PC-3 (cell line): ENCODE results near the gene NOC4L. TPM values are rescaled to one million over a fixed set of nuclear protein-coding genes. Genes with fewer than 3 reads are reported as not detected.

Experiments used
- ATAC-seq: fragments of 200-7000 bp; cut with Tn5 transposase; 2 replicates; pipeline ENCODE4 v1.9.1; 2020; ENCODE audit warnings: mild to moderate bottlenecking, moderate library complexity
- BruUV-seq: library from RNA; stranded (reverse); fragments of 400-500 nt; replicated peaks from 2 replicates; lab custom pipeline; 2021; lab: Mats Ljungman, UMichigan
- CTCF ChIA-PET: fragments of 300-600 bp; sonication (Branson Sonifier 250); formaldehyde crosslinking; loops from one replicate; lab custom pipeline; 2022; ENCODE audit warnings: antibody characterized with exemption; lab: Charles Lee
- POLR2A ChIA-PET: fragments of 300-600 bp; sonication (Branson Sonifier 250); formaldehyde crosslinking; loops from one replicate; lab custom pipeline; 2022; ENCODE audit warnings: antibody characterized with exemption; ENCODE audit not compliant: unreplicated experiment; lab: Charles Lee
- DNase-seq: peaks from one replicate; pipeline ENCODE4 v3.0.0-alpha.2; 2015
- H2AFZ ChIP-seq: fragments of 300-600 bp; sonication (generic); 2 replicates; pipeline ENCODE4 v1.6.0; 2016; ENCODE audit warnings: antibody characterized with exemption, low read length
- H3F3A ChIP-seq: fragments of 300-600 bp; sonication (generic); one replicate; pipeline ENCODE4 v1.6.0; 2017; ENCODE audit warnings: antibody characterized with exemption, low read length, control low read depth, mild to moderate bottlenecking; ENCODE audit not compliant: unreplicated experiment
- H3K27ac ChIP-seq: fragments of 300-600 bp; sonication (generic); 2 replicates; pipeline ENCODE4 v1.5.1; 2016; ENCODE audit warnings: mild to moderate bottlenecking, low read length
- H3K27me3 ChIP-seq: fragments of 300-600 bp; sonication (generic); 2 replicates; pipeline ENCODE4 v1.6.1; 2016; ENCODE audit warnings: low read length, mixed read lengths
- H3K36me3 ChIP-seq: fragments of 300-600 bp; sonication (generic); 2 replicates; pipeline ENCODE4 v1.6.1; 2016; ENCODE audit warnings: low read depth, mixed run types, low read length, mixed read lengths
- H3K4me1 ChIP-seq: fragments of 300-600 bp; sonication (generic); 2 replicates; pipeline ENCODE4 v1.5.1; 2016; ENCODE audit warnings: low read length; ENCODE audit not compliant: insufficient read depth
- H3K4me2 ChIP-seq: fragments of 300-600 bp; sonication (generic); 2 replicates; pipeline ENCODE4 v1.6.0; 2016; ENCODE audit warnings: low read length
- H3K4me3 ChIP-seq: fragments of 300-600 bp; sonication (generic); 2 replicates; pipeline ENCODE4 v1.5.1; 2016; ENCODE audit warnings: mild to moderate bottlenecking, low read length, mixed read lengths
- H3K79me2 ChIP-seq: fragments of 300-600 bp; sonication (generic); 2 replicates; pipeline ENCODE4 v1.6.1; 2017; ENCODE audit warnings: low read length, mixed read lengths
- H3K9ac ChIP-seq: fragments of 300-600 bp; sonication (generic); 2 replicates; pipeline ENCODE4 v1.6.0; 2016; ENCODE audit warnings: mild to moderate bottlenecking, low read length
- H3K9me2 ChIP-seq: fragments of 300-600 bp; sonication (generic); replicated peaks from 2 replicates; pipeline ENCODE4 v1.6.1; 2016; ENCODE audit warnings: mixed run types, low read length, mixed read lengths
- H3K9me3 ChIP-seq: fragments of 300-600 bp; sonication (generic); 2 replicates; pipeline ENCODE4 v1.6.1; 2016; ENCODE audit warnings: low read length, mixed read lengths
- H4K20me1 ChIP-seq: fragments of 300-600 bp; sonication (generic); 2 replicates; pipeline ENCODE4 v1.6.1; 2016; ENCODE audit warnings: low read length, mixed read lengths
- EZH2 ChIP-seq: fragments of 300-600 bp; sonication (generic); IDR thresholded peaks from one replicate; pipeline ENCODE4 v1.6.1; 2017; ENCODE audit warnings: antibody characterized with exemption, mild to moderate bottlenecking, low read length; ENCODE audit not compliant: unreplicated experiment
- EZH2phosphoT487 ChIP-seq: fragments of 300-600 bp; sonication (generic); IDR thresholded peaks from 2 replicates; pipeline ENCODE4 v1.6.1; 2018; ENCODE audit warnings: mild to moderate bottlenecking, antibody characterized with exemption, low read length, borderline replicate concordance
- intact Hi-C: fragments of 100-400 bp; cut with micrococcal nuclease; formaldehyde crosslinking; loops from 2 replicates; pipeline ENCODE4 v1.9.0; 2023
- total RNA-seq: library from RNA; depleted of rRNA; stranded (reverse); fragments of >200 nt; gene quantifications from 2 replicates; pipeline ENCODE4 v1.2.3, GENCODE V29; 2014
- TF ChIP-seq, protein P1 (sequence below): fragments of 300-600 bp; sonication (generic); conservative IDR thresholded peaks from 2 replicates; pipeline ENCODE4 v1.5.1; 2017; ENCODE audit warnings: antibody characterized with exemption, low read depth, mild to moderate bottlenecking, low read length

Gene NOC4L
- total RNA-seq, 1 experiment from 2014 or later = 44.4 TPM

DNA sequence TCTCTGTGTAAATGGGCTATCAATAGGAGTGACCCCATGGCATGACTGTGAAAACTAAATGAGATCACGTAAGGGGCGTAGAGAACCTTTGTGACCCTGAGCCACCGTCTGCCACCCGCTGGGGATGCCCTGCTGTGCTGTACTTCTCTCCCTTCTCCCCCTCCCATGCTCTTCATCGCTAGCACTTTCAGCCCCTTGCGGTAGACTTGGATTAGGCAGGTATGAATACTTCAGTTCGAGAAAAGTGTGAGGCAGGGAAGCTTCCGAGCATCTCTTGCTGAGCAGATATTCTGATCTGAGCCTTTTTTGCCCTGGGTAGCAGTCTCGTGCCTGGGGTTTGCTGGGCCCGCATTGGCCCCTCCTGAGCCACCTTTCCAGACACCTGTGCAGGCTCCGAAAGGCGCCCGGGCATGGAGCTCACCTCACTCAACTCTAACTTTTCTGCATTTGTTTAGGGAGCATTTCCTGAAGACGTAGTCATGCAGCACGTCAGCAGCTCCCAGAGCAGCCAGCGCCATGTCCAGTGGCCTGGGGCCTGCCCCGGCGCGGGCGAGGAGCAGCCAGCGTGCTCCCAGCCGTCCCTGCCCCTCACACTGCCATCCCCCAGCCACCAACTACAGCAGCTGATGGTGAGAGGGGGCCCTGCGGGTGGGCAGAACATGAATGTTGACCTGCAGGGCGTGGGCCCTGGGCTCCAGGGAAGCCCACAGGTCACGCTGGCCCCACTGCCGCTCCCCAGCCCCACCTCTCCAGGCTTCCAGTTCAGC lies 40.5 kb upstream of the NOC4L start:
- H4K20me1 ChIP-seq = peaks cover 12% of the 10 kb centered on the region; the same call in 1 of the 2 replicates
- intact Hi-C loops = no loop called here

DNA sequence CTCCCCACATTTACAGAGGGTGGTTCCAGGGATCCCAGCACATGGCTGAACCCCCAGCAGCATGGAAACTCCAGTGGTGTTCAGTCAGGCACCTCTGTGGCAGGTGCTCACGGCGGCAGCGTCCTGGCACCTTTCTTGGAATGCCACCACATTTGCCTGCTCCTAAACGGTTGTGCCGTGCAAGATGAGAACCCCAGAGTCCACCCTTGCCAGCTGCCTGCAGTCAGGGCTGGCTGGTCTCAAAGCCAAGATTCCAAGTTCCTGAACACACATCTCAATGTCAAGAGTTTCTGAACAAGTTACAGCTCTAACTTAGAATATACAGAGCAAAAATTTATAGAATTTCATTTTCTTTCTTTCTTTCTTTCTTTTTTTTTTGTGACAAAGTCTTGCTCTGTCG lies 38.8 kb upstream of the NOC4L start:
- Histone ChIP-seq H3K27me3 (no peaks in the 10 kb centered on the region), H2AFZ (no peak overlapping the region), H3K9me2 (no peaks in the 10 kb centered on the region), H3K4me1 (peaks cover 20% of the 10 kb centered on the region), H3F3A (peaks cover 7% of the 10 kb centered on the region), H3K9me3 (no peaks in the 10 kb centered on the region), H3K9ac (no peak overlapping the region), H3K4me2 (no peak overlapping the region), H3K27ac (no peak overlapping the region), H4K20me1 (peaks cover 12% of the 10 kb centered on the region; the same call in 1 of the 2 replicates), H3K4me3 (no peak overlapping the region), H3K36me3 (peaks cover 22% of the 10 kb centered on the region; the same call in 1 of the 2 replicates), H3K79me2 (peaks cover 16% of the 10 kb centered on the region)
- POLR2A ChIA-PET = no interaction called here
- TF ChIP-seq EZH2phosphoT487 = no peak
- no peak for TF ChIP-seq EZH2
- TF ChIP-seq, protein P1, sequence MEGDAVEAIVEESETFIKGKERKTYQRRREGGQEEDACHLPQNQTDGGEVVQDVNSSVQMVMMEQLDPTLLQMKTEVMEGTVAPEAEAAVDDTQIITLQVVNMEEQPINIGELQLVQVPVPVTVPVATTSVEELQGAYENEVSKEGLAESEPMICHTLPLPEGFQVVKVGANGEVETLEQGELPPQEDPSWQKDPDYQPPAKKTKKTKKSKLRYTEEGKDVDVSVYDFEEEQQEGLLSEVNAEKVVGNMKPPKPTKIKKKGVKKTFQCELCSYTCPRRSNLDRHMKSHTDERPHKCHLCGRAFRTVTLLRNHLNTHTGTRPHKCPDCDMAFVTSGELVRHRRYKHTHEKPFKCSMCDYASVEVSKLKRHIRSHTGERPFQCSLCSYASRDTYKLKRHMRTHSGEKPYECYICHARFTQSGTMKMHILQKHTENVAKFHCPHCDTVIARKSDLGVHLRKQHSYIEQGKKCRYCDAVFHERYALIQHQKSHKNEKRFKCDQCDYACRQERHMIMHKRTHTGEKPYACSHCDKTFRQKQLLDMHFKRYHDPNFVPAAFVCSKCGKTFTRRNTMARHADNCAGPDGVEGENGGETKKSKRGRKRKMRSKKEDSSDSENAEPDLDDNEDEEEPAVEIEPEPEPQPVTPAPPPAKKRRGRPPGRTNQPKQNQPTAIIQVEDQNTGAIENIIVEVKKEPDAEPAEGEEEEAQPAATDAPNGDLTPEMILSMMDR = no peak
- ATAC-seq (no peak), DNase-seq (no peak)
- BruUV-seq = no TSS peak
- intact Hi-C loops = no loop called here
- CTCF ChIA-PET = no interaction called here

More for the DNA sequence above, 40.5 kb upstream of the NOC4L start:
- DNase-seq (no peak), ATAC-seq (no peak)
- no TSS peak for BruUV-seq
- Histone ChIP-seq H3K9me3 (no peaks in the 10 kb centered on the region), H3F3A (peaks cover 7% of the 10 kb centered on the region), H2AFZ (no peak overlapping the region), H3K9ac (no peak overlapping the region), H3K79me2 (peaks cover 16% of the 10 kb centered on the region), H3K4me1 (peaks cover 20% of the 10 kb centered on the region), H3K4me3 (no peak overlapping the region), H3K27me3 (no peaks in the 10 kb centered on the region), H3K4me2 (no peak overlapping the region), H3K36me3 (peaks cover 22% of the 10 kb centered on the region), H3K27ac (no peak overlapping the region), H3K9me2 (no peaks in the 10 kb centered on the region)
- TF ChIP-seq, protein P1 = no peak
- TF ChIP-seq EZH2phosphoT487 (no peak), EZH2 (no peak)
- ChIA-PET POLR2A (no interaction called here), CTCF (no interaction called here)

DNA sequence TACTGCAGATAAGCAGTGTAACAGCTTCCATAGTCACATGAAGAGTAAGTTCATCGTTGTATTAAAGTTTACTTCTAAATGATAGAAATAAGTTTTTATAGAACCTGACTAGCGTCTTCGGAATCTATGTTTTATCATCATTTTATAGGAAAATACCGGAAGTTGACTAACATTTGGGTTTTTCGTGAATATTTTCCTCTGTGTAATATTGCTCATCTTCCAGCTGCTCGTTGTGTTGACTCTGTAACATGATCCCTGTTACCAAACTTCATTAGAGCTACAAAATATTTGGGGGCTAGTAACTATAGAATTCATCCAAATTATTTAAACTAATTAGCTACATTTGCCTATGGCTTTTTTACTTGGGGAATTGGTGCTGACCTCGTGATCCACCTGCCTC lies 37.3 kb upstream of the NOC4L start:
- TF ChIP-seq EZH2phosphoT487 (no peak), EZH2 (no peak)
- TF ChIP-seq, protein P1 = no peak
- peaks cover 22% of the 10 kb centered on the region; the same call in 1 of the 2 replicates for H3K36me3 ChIP-seq
- no TSS peak for BruUV-seq
- H3K9me3 ChIP-seq = no peaks in the 10 kb centered on the region
- intact Hi-C loops = loop anchor here (2.0 kb wide), 1 partner anchor 22 kb away; no protein-coding TSS in a partner anchor
- peaks cover 16% of the 10 kb centered on the region for H3K79me2 ChIP-seq
- no peak overlapping the region for H3K9ac ChIP-seq
- no peak overlapping the region for H2AFZ ChIP-seq
- DNase-seq = peak; percentile 95
- ChIA-PET CTCF (interaction anchor here (0.8 kb wide), 1 partner anchor 112 kb away, joined by 3 read pairs; no protein-coding TSS in a partner anchor), POLR2A (no interaction called here)
- H3K9me2 ChIP-seq = no peaks in the 10 kb centered on the region
- H3K4me2 ChIP-seq = peak overlapping the region; percentile 69
- peaks cover 7% of the 10 kb centered on the region for H3F3A ChIP-seq
- peaks cover 7% of the 10 kb centered on the region; the same call in 1 of the 2 replicates for H4K20me1 ChIP-seq
- H3K27me3 ChIP-seq = no peaks in the 10 kb centered on the region
- peaks cover 20% of the 10 kb centered on the region for H3K4me1 ChIP-seq
- peak overlapping the region; percentile 60 for H3K27ac ChIP-seq
- peak; percentile 91 for ATAC-seq
- H3K4me3 ChIP-seq = peak overlapping the region; percentile 36; the same call in 1 of the 2 replicates
